Occipital lobe (tissue), 2 donors: ENCODE results near the gene ACTL7B. TPM values are rescaled to one million over a fixed set of nuclear protein-coding genes. Genes with fewer than 3 reads are reported as not detected.
"Not testable (repeated sequence)": the region's sequence is repeated elsewhere in the genome, so short reads cannot be mapped to it uniquely, and the experiment has no call there.

Source experiments
- DNase-seq: peaks from one replicate; lab custom pipeline; 2025; lab: John Stamatoyannopoulos, UW
- total RNA-seq: library from RNA; depleted of rRNA; stranded (reverse); fragments of >200 nt; gene quantifications from one replicate; pipeline ENCODE4 v1.2.3, GENCODE V29; 2014

ACTL7B gene
- total RNA-seq, 1 donor from 2014 or later: not detected

DNA sequence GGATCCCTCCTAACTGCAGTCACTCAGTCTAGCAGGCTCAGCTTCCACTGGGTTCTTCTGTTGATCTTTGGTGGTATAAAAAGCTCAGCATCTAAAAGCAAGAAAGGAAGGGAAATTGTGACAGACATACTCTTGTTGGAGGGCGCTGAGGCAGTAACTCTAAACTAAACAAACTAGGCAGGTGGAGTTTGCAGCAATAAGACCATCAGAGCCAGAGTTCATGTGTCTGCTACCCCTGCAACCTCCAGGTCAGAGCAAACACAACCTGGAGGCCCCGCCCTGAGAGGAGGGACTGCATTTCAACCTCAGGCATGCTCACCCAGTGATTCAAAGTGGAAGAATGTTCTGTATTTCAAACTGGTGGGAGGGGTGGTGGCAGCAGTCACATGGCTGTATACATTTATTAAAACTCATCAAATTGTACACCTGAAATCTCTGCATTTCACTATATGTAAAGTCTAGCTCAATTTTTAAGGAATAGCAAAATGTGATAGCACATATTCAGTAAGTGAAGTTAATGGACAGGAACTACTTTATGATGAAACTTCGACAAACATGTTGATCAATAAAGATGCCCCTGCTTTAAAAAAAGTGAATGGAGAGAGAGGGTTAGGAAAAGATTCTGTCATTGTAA, 13.4 kb upstream of the ACTL7B start:
- DNase-seq: no peak

DNA sequence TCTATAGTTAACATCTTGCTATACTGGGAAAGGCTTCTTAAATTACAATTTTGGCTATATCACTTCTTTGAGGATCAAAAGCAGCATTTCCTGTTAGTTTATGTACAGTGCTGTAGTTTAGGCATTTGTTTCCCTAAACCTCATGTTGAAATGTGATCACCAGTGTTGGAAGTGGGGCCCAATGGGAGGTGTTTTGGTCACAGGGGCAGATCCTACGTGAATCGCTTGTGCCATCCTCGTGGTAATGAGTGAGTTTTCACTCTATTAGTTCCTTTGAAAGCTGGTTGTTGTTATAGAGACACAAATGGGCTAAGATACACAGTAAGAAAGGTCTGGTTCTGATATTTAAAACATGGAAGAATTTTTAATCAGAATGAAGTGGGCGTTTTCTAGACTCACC, 12.0 kb upstream of the ACTL7B start:
- no peak for DNase-seq

- DNase-seq: no peak
These were observed 11.3 kb upstream of the ACTL7B start for GRCh38 chr9:108867116-108867515.

DNA sequence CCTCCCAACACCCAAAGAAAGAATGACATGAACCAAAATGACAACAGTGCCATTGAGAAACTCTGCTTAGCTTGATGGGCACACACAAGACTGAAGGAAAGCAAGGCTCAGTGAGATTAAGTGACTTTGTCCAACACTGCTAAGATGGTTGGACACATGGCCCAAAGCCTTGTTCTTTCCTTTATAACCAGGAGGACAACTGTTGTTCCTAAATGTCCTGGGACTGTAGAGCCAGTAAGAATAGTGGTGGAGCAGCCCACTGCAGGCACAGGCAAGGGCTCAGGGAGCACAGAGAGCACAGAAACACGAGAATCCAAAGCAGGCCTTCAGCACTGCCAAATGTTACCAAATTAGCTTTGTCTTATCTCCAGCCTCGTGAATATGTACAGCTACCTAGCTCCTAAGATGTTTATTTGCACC, 10.2 kb upstream of the ACTL7B start:
- no peak for DNase-seq

GRCh38 chr9:108865037-108865436, 9.3 kb upstream of the ACTL7B start:
- no peak for DNase-seq

DNA sequence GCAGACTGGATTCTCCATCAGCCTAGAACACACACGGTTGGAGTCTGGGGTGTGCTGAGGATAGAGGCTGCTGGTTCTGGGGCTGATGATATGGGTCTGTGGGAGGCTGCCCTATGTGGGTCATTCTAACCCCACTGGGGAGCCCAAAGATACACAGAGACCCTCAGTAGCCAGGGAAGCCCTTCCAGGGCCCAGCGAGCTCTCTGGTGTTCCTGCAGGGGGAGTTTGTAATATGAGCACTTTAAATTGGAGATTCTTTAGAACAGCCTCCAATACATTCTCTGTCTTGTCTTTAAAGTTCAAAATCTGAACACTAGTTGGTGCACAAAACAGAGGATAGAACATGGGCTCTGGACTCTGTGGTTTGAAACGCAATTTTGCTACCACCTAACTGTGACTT, 8.7 kb upstream of the ACTL7B start:
- DNase-seq: no peak

DNA sequence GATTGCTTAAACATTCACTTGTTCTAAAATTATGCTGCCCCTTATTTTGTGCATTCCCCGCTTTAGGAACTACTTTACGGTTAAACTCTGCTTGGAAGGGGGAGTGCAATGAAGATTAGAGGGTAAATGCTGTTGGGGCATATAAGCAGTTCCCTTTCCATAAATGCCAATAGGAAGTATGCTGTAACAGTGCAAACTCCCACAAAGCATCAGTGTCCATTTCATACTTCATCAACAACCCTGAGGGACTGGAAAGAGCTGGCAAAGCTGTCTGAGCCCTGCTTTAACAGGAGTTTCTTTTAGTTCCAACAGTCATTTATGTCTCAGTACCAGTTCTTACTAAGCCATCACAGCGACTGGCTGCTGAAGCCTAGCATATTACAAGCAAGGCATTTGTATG, 8.1 kb upstream of the ACTL7B start:
- no peak for DNase-seq

GRCh38 chr9:108861997-108862396, 6.2 kb upstream of the ACTL7B start, which contains the start of gene ACTL7A:
ACTL7A (plus strand) TSS chr9:108862266; CDS start chr9:108862323, 57 bp downstream.
- no peak for DNase-seq

- no peak for DNase-seq
These were observed 5.7 kb upstream of the ACTL7B start for GRCh38 chr9:108861464-108861863.

GRCh38 chr9:108860764-108861163, 5.0 kb upstream of the ACTL7B start:
- DNase-seq: no peak

GRCh38 chr9:108860354-108860753, 4.6 kb upstream of the ACTL7B start:
- no peak for DNase-seq

GRCh38 chr9:108859459-108860114, 3.8 kb upstream of the ACTL7B start:
- no peak for DNase-seq

GRCh38 chr9:108857572-108857971, 1.8 kb upstream of the ACTL7B start:
- DNase-seq: no peak

- no peak for DNase-seq
These were observed 278 bp downstream of the ACTL7B start for GRCh38 chr9:108855529-108855886.

DNA sequence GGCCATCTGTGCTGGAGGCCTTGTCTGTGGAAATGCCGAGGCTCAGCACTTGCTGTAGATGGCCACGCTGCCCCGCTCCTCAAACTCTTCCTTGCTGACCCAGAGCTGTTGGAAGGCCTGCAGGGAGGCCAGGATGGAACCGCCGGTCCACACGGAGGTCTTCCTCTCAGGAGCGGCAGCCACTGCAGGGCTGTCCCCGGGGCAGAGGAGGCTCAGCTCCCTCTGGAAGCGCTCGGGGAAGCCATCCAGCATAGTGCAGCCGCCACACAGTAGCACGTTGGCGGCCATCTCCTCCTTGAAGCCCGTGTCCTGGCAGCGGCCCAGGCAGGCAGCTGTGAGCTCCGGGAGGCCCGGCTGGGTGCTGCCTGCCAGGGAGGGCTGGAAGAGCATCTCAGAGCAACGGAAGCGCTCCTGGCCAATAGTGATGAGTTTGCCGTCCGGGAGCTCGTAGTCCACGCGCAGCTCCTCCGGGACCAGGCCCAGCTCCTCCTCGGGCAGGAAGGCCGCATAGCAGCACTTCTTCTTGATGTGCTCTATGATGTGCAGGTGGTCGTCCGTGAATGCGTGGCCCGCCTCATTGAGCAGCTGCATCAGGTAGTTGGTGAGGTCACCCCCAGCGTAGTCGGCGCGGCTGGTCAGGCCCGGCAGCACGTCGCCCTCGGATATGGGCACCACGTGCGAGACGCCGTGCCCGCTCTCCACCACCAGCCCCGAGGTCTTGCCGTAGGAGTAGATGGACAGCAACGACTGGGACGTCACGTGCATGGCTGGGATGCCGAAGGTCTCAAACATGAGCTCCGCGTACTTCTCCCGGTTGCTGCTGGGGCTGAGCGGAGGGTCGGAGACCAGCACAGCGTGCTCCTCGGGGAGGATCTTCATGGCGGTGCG, 901 bp downstream of the ACTL7B start:
- no peak for DNase-seq

DNA sequence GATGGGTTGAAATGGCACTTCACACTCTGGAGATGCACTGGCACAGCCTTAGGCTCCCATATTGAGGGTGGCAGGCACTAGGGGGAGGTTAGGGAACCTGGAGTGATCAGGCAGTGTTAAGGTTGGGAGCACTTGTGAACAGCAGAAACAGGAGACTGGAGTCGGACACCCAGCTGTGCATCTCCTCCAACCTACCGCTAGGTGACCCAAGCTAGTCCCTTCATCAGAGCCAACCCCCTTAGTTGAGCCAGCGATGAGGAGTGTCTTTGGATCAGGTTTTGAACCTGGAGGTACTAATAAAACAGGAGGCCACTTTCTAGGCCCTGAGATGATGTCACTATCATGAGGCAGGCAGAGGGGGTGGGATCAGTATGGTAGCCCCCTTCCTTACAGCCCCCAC, 1.7 kb downstream of the ACTL7B start:
- DNase-seq: no peak

GRCh38 chr9:108852079-108852478, 3.7 kb downstream of the ACTL7B start:
- no peak for DNase-seq

DNA sequence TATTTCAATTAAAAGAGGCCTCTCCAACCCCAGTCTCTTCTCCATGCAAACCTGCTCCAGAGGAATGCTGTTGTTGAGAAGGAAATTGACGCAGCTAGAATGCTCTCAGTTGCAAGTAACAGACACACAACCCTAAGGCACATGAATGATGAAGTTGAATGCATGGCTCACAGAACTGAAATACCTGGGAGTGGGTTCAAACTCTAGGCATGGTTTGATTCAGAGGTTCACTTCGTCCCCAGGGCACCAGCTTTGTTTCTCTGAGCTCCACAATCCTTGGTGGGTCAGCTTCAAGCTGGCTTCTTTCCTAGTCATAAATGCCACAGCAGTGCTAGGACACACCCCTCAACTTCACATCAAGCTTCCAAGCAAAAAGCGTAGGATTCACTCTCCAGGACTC, 4.6 kb downstream of the ACTL7B start:
- DNase-seq: no peak

- DNase-seq: no peak
These were observed 5.4 kb downstream of the ACTL7B start for GRCh38 chr9:108850293-108850897.

DNA sequence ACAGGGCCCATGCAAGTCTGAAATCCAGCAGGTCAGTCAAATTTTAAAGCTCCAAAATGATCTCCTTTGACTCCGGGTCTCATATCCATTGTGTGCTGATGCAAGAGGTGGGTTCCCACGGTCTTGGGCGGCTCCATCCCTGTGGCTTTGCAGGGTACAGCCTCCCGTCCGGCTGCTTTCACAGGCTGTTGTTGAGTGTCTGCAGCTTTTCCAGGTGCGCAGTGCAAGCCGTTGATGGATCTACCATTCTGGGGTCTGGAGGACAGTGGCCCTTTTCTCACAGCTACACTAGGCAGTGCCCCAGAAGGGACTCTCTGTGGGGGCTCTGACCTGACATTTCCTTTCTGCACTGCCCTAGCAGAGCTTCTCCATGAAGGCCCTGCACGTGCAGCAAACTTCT, 7.5 kb downstream of the ACTL7B start:
- DNase-seq: not testable (repeated sequence)

GRCh38 chr9:108845947-108846346, 9.8 kb downstream of the ACTL7B start:
- no peak for DNase-seq

GRCh38 chr9:108845507-108845906, 10.3 kb downstream of the ACTL7B start:
- no peak for DNase-seq
